Measurements from ENCODE around the gene MYRIP.
"Not testable (repeated sequence)": the region's sequence is repeated elsewhere in the genome, so short reads cannot be mapped to it uniquely, and the experiment has no call there.

MYRIP gene

GRCh38 chr3:39808467-39809180 lies 785 bp upstream of the MYRIP start:
- DNase-seq (ENCODE audit: low spot score), result peak; percentile 17

DNA sequence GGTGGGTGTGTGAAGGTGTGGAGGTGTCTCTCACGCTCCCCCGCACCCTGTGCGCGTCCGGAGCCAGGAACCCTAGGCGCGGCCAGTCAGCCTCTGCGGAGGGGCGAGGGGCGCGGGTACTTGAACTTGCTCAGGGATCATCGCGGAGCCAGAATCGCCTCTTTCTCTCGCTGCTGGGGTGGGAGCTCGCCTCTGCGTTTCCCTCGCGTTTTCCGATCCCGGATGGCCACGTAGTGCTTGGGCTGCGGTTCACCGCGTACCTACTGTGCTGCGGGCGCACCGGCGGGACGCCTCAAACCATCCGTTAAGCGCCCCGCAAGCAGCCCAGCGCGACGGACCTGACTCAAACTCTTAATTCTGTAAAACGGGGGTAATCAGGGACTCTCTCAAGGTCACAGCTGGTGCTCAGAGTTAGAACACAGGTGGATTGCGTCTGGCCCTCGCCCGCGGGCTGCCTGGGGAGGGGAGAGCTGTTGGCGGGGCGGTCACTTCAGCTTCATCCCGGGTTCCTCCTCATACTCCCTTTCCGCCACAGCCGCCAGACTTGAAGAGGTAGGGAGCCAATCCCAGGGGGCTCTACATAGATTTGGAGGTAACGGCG lies 686 bp downstream of the MYRIP start:
- DNase-seq (ENCODE audit: low spot score), result peak; percentile 31

- peak; percentile 47 for DNase-seq (ENCODE audit: low spot score)
These were observed 1.3 kb downstream of the MYRIP start for GRCh38 chr3:39810647-39811161.

GRCh38 chr3:39811561-39811960 lies 2.2 kb downstream of the MYRIP start:
- DNase-seq (ENCODE audit: low spot score), result no peak

DNA sequence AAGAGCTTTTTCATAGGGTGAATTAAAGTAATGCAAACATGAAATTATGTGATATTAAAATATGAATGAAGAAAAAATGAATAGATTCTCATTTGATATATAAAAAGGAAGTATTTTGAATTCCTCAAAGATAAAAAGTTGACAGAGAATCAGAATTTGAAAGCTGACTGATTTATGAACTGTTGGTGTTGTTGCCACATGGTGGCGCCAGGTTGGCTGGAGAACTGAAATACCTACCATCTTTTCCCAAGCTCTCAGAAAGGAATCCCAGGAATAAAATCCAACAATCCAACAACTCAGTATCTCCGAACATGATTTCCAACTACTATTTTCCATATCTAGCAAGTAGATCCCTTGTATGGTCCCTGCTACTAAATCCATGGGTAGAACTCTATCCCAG lies 3.1 kb downstream of the MYRIP start:
- DNase-seq (ENCODE audit: low spot score), result no peak

GRCh38 chr3:39814007-39814406 lies 4.6 kb downstream of the MYRIP start:
- no peak for DNase-seq (ENCODE audit: low spot score)

GRCh38 chr3:39819899-39820298 lies 10.5 kb downstream of the MYRIP start:
- no peak for DNase-seq (ENCODE audit: low spot score)

DNA sequence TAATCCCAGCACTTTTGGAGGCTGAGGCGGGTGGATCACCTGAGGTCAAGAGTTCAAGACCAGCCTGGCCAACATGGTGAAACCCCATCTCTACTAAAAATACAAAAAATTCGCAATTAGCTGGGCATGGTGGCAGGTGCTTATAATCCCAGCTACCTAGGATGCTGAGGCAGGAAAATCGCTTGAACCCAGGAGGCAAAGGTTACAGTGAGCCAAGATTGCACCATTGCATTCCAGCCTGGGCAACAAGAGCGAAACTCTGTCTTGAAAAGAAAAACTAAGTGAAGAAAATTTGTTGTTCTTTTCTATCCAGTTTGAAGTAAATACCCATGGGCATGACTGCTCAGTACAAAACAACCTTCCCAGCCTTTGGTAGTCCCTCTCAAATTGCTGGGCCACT lies 24.4 kb downstream of the MYRIP start:
- DNase-seq (ENCODE audit: low spot score), result not testable (repeated sequence)

- no peak for DNase-seq (ENCODE audit: low spot score)
These were observed 30.1 kb downstream of the MYRIP start for GRCh38 chr3:39839484-39839883.

DNA sequence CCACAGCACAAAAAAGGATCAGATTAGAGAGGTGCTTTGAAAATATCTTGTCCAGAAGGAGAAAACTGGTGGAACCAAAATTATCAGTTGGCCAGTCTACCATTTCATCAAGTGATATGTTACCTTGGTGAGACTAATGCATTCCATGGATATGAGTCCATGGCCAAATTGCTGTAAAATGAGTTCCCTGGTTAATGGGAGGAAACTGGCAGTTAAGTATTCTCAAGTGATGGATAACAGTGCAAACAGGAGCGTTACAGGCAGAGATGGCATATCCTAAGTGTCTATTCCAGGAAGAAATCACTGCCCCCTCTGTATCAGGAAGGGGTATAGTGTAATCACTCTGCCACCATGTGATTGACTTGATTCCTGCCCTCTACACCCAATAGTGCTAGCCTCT lies 34.0 kb downstream of the MYRIP start:
- DNase-seq (ENCODE audit: low spot score), result no peak

DNA sequence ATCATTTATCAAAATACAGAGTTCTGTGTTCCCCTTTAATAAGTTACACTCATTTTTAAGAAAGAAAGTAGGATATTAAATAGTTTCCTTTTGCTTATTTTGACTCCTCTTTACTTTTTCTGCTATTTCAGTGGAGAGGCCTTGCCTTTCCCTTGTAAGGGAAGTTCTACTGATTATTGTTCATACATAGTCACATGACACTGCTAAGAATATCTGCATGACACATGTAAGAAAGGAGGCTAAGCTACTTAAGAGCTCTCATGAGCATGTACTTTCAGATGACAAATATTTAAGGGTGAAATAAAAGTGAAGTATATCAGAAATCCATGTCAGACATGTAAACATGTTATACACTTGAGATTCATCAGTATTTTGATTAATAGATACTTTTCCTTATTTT lies 39.0 kb downstream of the MYRIP start:
- no peak for DNase-seq (ENCODE audit: low spot score)

DNA sequence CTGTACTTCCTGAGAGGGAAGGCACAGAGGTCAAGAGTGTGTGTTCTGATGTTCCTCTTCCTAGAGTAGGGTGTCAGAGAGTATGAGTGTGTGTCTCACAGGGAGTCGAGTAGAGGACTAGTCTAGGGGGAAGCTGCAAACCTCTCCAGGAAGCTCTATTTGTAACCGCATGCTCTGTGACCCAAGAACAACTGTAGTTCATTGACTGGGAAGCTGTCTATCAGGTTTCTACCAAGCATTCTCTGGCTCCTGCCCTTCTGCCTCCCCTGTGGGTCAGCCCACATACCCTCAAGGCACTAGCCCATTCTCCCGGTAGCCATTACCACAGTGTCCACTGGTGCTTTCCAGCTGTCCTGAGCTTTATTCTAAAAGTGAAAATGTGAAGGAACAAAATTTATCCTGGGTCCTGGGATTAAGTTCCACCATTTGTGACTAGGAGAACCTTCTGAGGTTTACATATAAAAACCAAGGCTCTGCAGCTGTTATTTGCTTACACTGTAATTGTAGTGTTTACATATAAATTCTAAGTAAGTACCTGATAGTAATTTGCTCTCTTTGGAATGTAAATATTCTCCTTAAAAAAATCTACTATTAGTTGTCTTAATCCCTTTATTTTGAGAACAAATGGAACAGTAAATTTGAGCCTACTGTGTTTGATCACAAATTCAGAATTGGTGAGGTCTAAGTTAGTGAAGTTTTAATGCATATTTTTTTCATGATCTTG lies 40.7 kb downstream of the MYRIP start:
- DNase-seq (ENCODE audit: low spot score), result no peak

DNA sequence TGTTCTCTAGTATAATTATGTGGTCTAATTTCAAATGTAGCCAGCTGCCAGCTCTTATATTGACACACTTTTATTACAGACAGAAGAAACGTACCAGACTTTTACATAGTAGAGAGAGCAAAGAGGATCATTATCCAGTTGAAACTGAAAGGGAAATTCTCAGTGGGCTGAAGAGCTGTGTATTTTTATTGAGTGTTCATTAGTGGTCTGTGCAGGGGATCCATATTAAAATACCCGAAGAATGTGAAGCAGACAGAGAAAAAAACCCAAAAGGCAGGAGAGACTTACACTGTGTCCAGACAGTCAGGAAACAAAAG lies 41.3 kb downstream of the MYRIP start:
- no peak for DNase-seq (ENCODE audit: low spot score)

GRCh38 chr3:39855517-39855916 lies 46.1 kb downstream of the MYRIP start:
- no peak for DNase-seq (ENCODE audit: low spot score)

GRCh38 chr3:39869890-39870289 lies 60.5 kb downstream of the MYRIP start:
- DNase-seq (ENCODE audit: low spot score), result no peak

DNA sequence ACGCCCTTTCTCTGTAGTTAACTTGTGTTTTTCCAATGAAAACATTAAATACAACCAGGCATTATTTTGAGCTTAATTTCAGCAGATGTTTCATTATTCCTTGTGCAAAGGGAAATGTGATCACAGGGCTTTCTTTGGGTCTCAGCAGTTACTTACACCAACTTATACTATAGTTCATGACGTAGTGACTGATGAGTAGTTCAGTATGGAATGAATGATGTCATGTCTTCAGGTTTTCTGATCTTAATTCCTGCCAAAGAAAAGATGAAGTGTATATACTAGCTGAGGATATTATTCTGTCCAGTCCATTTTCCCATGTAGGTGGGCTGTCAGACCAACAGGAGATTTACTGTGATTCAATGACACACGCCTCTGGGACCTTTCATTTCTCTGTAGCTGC lies 61.3 kb downstream of the MYRIP start:
- no peak for DNase-seq (ENCODE audit: low spot score)

- no peak for DNase-seq (ENCODE audit: low spot score)
These were observed 70.2 kb downstream of the MYRIP start for GRCh38 chr3:39879581-39879980.

DNA sequence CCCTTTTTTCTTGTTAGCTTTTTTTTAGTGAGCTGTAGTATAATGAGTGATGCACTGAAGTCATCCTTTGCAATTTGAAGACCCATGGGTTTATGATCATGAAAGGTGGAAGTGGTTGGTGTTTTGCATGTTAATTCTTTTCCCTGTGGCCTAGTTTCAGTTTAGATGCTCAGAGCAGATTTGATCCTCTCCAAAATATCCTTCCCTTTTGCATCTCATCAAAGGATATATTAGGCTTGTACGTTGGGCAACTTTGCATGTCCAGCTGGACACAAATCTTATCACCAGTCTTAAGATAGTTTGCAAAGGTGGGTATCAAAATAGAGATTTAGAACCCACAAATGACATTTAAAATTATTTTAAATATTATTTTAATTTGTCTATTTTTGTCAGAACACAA lies 72.7 kb downstream of the MYRIP start:
- peak; percentile 25 for DNase-seq (ENCODE audit: low spot score)

GRCh38 chr3:39892068-39892467 lies 82.7 kb downstream of the MYRIP start:
- DNase-seq (ENCODE audit: low spot score), result no peak

GRCh38 chr3:39896184-39896583 lies 86.8 kb downstream of the MYRIP start:
- no peak for DNase-seq (ENCODE audit: low spot score)

DNA sequence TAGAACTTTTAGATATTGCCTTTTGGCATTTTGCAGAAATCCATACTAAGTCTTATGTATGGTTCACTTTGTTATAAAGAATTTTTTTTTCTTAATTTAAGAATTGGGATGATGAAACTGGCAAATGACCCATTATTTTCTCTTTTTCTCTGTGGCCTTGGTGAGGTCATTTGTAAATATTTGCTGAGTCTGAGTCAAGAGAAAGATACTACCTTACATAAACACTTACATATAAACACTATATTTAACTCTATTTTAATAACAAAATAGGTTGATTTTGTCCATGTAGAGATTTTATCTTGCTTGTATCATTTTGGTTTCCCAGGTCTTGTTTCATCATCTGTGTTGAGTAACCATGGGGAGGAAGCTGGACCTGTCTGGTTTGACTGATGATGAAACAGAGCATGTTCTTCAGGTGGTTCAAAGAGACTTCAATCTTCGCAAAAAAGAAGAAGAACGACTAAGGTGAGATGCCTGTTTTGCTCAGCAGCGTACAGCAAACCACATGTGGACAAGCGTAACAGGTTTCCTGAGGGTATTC lies 91.1 kb downstream of the MYRIP start:
- no peak for DNase-seq (ENCODE audit: low spot score)

- DNase-seq (ENCODE audit: low spot score), result no peak
These were observed 93.8 kb downstream of the MYRIP start for GRCh38 chr3:39903253-39903652.

GRCh38 chr3:39905788-39906187 lies 96.4 kb downstream of the MYRIP start:
- DNase-seq (ENCODE audit: low spot score), result no peak

All from germinal center (tissue), 1 donor.